ENCODE results near the gene NRARP. TPM values are rescaled to one million over a fixed set of nuclear protein-coding genes. Genes with fewer than 3 reads are reported as not detected.

Gene NRARP
- total RNA-seq, 2 experiments from 2014 or later, result 0.96 to 1.4 TPM

DNA sequence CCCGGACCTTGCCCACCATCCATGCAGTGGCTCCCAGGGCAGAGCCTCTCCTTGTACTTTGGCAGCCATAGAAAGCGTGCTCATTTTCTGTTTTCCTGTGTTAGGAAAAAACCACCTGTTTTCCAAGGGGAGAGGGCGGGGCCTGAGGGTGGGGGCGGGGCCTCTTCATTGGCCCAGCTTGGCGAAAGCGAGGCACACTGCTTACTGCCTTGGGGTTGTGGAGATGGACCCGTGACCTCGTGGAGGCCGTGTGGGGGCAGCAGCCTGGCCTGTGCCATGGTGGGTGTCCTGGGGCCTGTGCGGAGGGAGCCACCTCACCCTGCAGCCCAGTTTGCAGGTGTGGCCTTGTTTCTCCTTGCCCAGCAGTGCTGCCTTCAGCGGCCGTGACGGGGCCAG lies 29.0 kb downstream of the NRARP start:
- Mint-ChIP-seq H3K27ac (no peak overlapping the region), H3K4me3 (no peak overlapping the region), H3K9me3 (no peaks in the 10 kb centered on the region), H3K36me3 (ENCODE audit: low read depth) (peaks cover 27% of the 10 kb centered on the region), H3K4me1 (ENCODE audit: low read depth) (peaks cover 23% of the 10 kb centered on the region), H3K27me3 (peaks cover 7% of the 10 kb centered on the region)
- POLR2A ChIA-PET, result interaction anchor here (1.1 kb wide), 1 partner anchor 9 kb away, joined by 3 read pairs; no protein-coding TSS in a partner anchor
- Histone ChIP-seq H3K4me1 (ENCODE audit: insufficient read depth, low read length) (peaks cover 38% of the 10 kb centered on the region), H3K27me3 (ENCODE audit: control insufficient read depth in 1 of 2, insufficient read depth in 2 of 2, low read length in 2 of 2) (peaks cover 7% of the 10 kb centered on the region in 2 experiments), H3K36me3 (ENCODE audit: insufficient read depth, low read length) (peaks cover 30% of the 10 kb centered on the region), H3K9me3 (ENCODE audit: control insufficient read depth in 1 of 2, insufficient read depth in 1 of 2, low read length in 2 of 2) (no peaks in the 10 kb centered on the region), H3K4me3 (ENCODE audit: low read length) (no peak overlapping the region), H3K27ac (ENCODE audit: low read depth in 1 of 2, low read length in 2 of 2) (no peak overlapping the region)
- no peak for DNase-seq
- ATAC-seq (ENCODE audit: poor library complexity), result no peak
- intact Hi-C loops (cut with DNase I, micrococcal nuclease), result no loop called here
- CTCF ChIA-PET, result interaction anchor here (0.5 kb wide), 1 partner anchor 142 kb away, joined by 3 read pairs; no protein-coding TSS in a partner anchor
- TF ChIP-seq, protein P1, sequence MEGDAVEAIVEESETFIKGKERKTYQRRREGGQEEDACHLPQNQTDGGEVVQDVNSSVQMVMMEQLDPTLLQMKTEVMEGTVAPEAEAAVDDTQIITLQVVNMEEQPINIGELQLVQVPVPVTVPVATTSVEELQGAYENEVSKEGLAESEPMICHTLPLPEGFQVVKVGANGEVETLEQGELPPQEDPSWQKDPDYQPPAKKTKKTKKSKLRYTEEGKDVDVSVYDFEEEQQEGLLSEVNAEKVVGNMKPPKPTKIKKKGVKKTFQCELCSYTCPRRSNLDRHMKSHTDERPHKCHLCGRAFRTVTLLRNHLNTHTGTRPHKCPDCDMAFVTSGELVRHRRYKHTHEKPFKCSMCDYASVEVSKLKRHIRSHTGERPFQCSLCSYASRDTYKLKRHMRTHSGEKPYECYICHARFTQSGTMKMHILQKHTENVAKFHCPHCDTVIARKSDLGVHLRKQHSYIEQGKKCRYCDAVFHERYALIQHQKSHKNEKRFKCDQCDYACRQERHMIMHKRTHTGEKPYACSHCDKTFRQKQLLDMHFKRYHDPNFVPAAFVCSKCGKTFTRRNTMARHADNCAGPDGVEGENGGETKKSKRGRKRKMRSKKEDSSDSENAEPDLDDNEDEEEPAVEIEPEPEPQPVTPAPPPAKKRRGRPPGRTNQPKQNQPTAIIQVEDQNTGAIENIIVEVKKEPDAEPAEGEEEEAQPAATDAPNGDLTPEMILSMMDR (IDR thresholded peaks at IDR 0.05), result no peak

DNA sequence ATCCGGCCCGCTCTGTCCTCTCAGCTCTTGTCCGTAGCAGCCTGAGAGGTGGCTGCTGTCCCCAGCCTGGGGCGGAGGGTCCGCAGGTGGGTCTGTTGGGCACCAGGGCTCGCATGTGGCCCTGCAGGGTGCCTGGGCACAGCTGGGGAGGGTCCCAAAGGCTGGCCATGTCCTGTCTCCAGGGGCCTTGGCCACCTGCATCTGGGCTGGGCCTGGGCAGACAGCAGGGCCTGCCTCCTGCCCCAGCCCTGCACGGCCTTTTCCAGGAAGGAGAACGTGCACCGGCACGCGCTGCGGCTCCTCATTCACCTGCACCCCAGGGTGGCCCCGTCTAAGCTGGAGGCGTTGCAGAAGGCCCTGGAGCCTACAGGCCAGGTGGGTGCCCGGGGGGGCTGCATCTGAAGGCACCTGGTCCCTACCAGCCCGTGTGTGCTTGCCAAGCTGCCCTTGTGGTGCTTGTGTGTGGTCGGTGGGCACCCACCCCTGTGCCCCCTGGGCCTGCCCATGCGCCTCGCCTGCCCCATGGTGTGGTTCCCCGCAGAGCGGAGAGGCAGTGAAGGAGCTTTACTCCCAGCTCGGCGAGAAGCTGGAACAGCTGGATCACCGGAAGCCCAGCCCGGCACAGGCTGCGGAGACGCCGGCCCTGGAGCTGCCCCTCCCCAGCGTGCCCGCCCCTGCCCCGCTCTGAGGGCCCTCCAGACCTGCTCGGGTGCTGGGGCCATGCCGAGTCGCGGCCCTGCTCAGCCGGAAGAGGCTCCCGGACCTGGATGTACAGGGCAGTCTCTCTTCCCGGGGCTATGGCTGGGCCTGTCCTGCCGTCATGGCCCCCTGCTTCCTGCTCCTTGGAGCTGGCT lies 29.6 kb downstream of the NRARP start:
- Histone ChIP-seq H3K9me3 (ENCODE audit: control insufficient read depth in 1 of 2, insufficient read depth in 1 of 2, low read length in 2 of 2) (no peaks in the 10 kb centered on the region), H3K36me3 (ENCODE audit: insufficient read depth, low read length) (peaks cover 34% of the 10 kb centered on the region), H3K4me1 (ENCODE audit: insufficient read depth, low read length) (peaks cover 32% of the 10 kb centered on the region), H3K4me3 (ENCODE audit: low read length) (no peak overlapping the region), H3K27ac (ENCODE audit: low read depth in 1 of 2, low read length in 2 of 2) (no peak overlapping the region), H3K27me3 (ENCODE audit: control insufficient read depth in 1 of 2, insufficient read depth in 2 of 2, low read length in 2 of 2) (peaks cover 6 to 7% of the 10 kb centered on the region in 2 experiments)
- no peaks in the 10 kb centered on the region for H3K9me3 Mint-ChIP-seq
- no peak overlapping the region for H3K27ac Mint-ChIP-seq
- peaks cover 23% of the 10 kb centered on the region for H3K4me1 Mint-ChIP-seq (ENCODE audit: low read depth)
- no peak overlapping the region for H3K4me3 Mint-ChIP-seq
- H3K36me3 Mint-ChIP-seq (ENCODE audit: low read depth), result peaks cover 31% of the 10 kb centered on the region
- intact Hi-C loops (cut with DNase I, micrococcal nuclease), result no loop called here
- peaks cover 7% of the 10 kb centered on the region for H3K27me3 Mint-ChIP-seq
- no peak for ATAC-seq (ENCODE audit: poor library complexity)
- no peak for DNase-seq
- TF ChIP-seq, protein P1 (IDR thresholded peaks at IDR 0.05), result no peak
- CTCF ChIA-PET, result no interaction called here
- POLR2A ChIA-PET, result interaction anchor here (1.1 kb wide), 1 partner anchor 10 kb away, joined by 3 read pairs; no protein-coding TSS in a partner anchor

DNA sequence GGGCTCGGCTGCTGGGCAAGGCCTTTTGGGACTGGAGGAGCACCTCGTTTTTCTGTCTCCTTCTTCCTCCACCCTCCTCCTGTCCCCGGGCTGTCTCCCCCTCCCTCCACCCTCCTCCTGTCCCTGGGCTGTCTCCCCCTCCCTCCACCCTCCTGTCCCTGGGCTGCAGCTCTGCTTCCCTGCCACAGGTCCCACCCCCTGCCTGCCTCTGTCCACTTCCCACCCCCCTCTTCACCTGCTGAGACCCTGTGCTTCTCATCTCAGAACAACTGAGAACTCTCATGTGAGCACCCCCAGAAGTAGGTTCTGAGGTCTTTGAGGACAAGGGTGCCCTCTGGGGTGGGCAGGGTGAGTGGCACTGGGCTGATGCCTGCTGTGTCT lies 30.4 kb downstream of the NRARP start:
- ChIA-PET POLR2A (interaction anchor here (1.2 kb wide), 1 partner anchor 16 kb away, joined by 3 read pairs; the partner anchor contains the start of gene NELFB), CTCF (no interaction called here)
- H3K9me3 Mint-ChIP-seq, result no peaks in the 10 kb centered on the region
- H3K27ac ChIP-seq (ENCODE audit: low read depth in 1 of 2, low read length in 2 of 2), result no peak overlapping the region
- H3K4me1 ChIP-seq (ENCODE audit: insufficient read depth, low read length), result peaks cover 24% of the 10 kb centered on the region
- peaks cover 0 to under 1% of the 10 kb centered on the region in 2 experiments for H3K27me3 ChIP-seq (ENCODE audit: control insufficient read depth in 1 of 2, insufficient read depth in 2 of 2, low read length in 2 of 2)
- no peak overlapping the region for H3K4me3 ChIP-seq (ENCODE audit: low read length)
- H3K27me3 Mint-ChIP-seq, result peaks cover 1% of the 10 kb centered on the region
- no peaks in the 10 kb centered on the region for H3K9me3 ChIP-seq (ENCODE audit: control insufficient read depth in 1 of 2, insufficient read depth in 1 of 2, low read length in 2 of 2)
- TF ChIP-seq, protein P1 (IDR thresholded peaks at IDR 0.05), result no peak
- H3K4me1 Mint-ChIP-seq (ENCODE audit: low read depth), result peaks cover 17% of the 10 kb centered on the region
- peaks cover 40% of the 10 kb centered on the region for H3K36me3 ChIP-seq (ENCODE audit: insufficient read depth, low read length)
- H3K4me3 Mint-ChIP-seq, result no peak overlapping the region
- H3K36me3 Mint-ChIP-seq (ENCODE audit: low read depth), result peaks cover 33% of the 10 kb centered on the region
- ATAC-seq (ENCODE audit: poor library complexity) (no peak), DNase-seq (no peak)
- intact Hi-C loops (cut with DNase I, micrococcal nuclease), result no loop called here
- peak overlapping the region; percentile 35 for H3K27ac Mint-ChIP-seq
